ENCODE measurements around the gene MT1B. TPM values are rescaled to one million over a fixed set of nuclear protein-coding genes. Genes with fewer than 3 reads are reported as not detected.

Gene MT1B
- total and polyA plus RNA-seq, 2 of the 13 experiments (the other 11 are each of a cell fraction or from before 2014, with no cell fraction given), result 0.89 TPM; not detected in 1

GRCh38 chr16:56667581-56668571 lies 16.2 kb downstream of the MT1B start, which contains the start of gene MT1G (continued):
- TF ChIP-seq TFE3 (CRISPR knock-in tag; IDR thresholded peaks at IDR 0.05) (0 out of 2 replicates have a peak, but pooled peaks have one; percentile 16), HNRNPLL (IDR thresholded peaks at IDR 0.05; ENCODE audit: low read depth, low read length, poor library complexity, severe bottlenecking) (peak; percentile 97), SAFB2 (CRISPR knock-in tag; IDR thresholded peaks at IDR 0.05; ENCODE audit: borderline replicate concordance, low read depth) (peak; percentile 80), CREM (IDR thresholded peaks at IDR 0.05) (no peak), CREM (CRISPR knock-in tag; IDR thresholded peaks at IDR 0.05) (no peak), SP5 (CRISPR knock-in tag; IDR thresholded peaks at IDR 0.05; ENCODE audit: borderline replicate concordance, low read depth) (peak; percentile 19; the same call in 1 of the 2 replicates), ZFP91 (CRISPR knock-in tag; IDR thresholded peaks at IDR 0.05; ENCODE audit: borderline replicate concordance) (peak; percentile 83; the same call in 1 of the 2 replicates), GFI1 (CRISPR knock-in tag; IDR thresholded peaks at IDR 0.05; ENCODE audit: borderline replicate concordance) (0 out of 2 replicates have a peak, but pooled peaks have one; percentile 39), ZNF607 (CRISPR knock-in tag; IDR thresholded peaks at IDR 0.05; ENCODE audit: borderline replicate concordance) (no peak), ZNF558 (CRISPR knock-in tag; IDR thresholded peaks at IDR 0.05; ENCODE audit: borderline replicate concordance) (no peak), ZNF501 (CRISPR knock-in tag; IDR thresholded peaks at IDR 0.05) (peak; percentile 40; the same call in 1 of the 2 replicates), ZNF34 (CRISPR knock-in tag; IDR thresholded peaks at IDR 0.05; ENCODE audit: borderline replicate concordance) (peak; percentile 91; the same call in 1 of the 2 replicates), ZSCAN25 (CRISPR knock-in tag; IDR thresholded peaks at IDR 0.05) (peak; percentile 28; the same call in 1 of the 2 replicates), TFDP1 (CRISPR knock-in tag; IDR thresholded peaks at IDR 0.05; ENCODE audit: borderline replicate concordance) (peak; percentile 53; the same call in 1 of the 2 replicates), POGZ (CRISPR knock-in tag; IDR thresholded peaks at IDR 0.05) (0 out of 2 replicates have a peak, but pooled peaks have one; percentile 3), YEATS2 (CRISPR knock-in tag; IDR thresholded peaks at IDR 0.05; ENCODE audit: borderline replicate concordance) (no peak), HMGXB4 (CRISPR knock-in tag; IDR thresholded peaks at IDR 0.05; ENCODE audit: borderline replicate concordance in 1 of 2, low read depth in 1 of 2) (0 out of 4 replicates have a peak, but pooled peaks of 1 of the 2 experiments have one; percentile 41), E2F2 (CRISPR knock-in tag; IDR thresholded peaks at IDR 0.05; ENCODE audit: borderline replicate concordance) (0 out of 2 replicates have a peak, but pooled peaks have one; percentile 78), CC2D1A (CRISPR knock-in tag; IDR thresholded peaks at IDR 0.05) (no peak)
